PC-9 (cell line): ENCODE results near the gene BCHE.

Experiments used
- EZH2 ChIP-seq: fragments of 200-600 bp; sonication (generic); IDR thresholded peaks from 2 replicates; pipeline ENCODE4 v1.8.0; 2017; ENCODE audit warnings: antibody characterized with exemption, low read depth
- TF ChIP-seq, protein P1 (sequence below): fragments of 200-600 bp; sonication (generic); conservative IDR thresholded peaks from 2 replicates; pipeline ENCODE4 v1.6.1; 2017; ENCODE audit warnings: mixed run types, antibody characterized with exemption, mild to moderate bottlenecking, moderate library complexity

DNA sequence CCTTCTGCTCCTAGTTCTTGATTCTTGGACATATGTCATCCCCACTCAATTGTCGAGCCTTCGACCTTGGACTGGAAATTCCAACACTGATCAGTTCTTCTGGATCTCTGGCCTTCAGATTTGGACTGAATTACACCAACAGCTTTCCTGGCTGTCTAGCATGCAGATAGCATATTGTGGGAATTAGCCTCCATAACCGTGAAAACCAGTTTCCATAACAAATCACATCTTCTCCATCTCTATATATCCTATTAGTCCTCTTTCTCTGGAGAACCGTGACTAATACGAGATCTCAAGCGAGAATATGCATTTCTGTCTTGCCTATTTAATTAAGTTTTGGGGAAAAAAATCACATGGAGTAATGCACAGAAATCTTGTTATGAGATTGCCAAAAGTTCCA is 8.8 kb upstream of the BCHE start:
- TF ChIP-seq, protein P1, sequence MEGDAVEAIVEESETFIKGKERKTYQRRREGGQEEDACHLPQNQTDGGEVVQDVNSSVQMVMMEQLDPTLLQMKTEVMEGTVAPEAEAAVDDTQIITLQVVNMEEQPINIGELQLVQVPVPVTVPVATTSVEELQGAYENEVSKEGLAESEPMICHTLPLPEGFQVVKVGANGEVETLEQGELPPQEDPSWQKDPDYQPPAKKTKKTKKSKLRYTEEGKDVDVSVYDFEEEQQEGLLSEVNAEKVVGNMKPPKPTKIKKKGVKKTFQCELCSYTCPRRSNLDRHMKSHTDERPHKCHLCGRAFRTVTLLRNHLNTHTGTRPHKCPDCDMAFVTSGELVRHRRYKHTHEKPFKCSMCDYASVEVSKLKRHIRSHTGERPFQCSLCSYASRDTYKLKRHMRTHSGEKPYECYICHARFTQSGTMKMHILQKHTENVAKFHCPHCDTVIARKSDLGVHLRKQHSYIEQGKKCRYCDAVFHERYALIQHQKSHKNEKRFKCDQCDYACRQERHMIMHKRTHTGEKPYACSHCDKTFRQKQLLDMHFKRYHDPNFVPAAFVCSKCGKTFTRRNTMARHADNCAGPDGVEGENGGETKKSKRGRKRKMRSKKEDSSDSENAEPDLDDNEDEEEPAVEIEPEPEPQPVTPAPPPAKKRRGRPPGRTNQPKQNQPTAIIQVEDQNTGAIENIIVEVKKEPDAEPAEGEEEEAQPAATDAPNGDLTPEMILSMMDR: no peak
- TF ChIP-seq EZH2: no peak
